Measurements from ENCODE around the gene PLCG2. TPM values are rescaled to one million over a fixed set of nuclear protein-coding genes. Genes with fewer than 3 reads are reported as not detected.

The PLCG2 gene
- total RNA-seq, 4 donors from 2014 or later = 30.5 to 243 (median 56.2) TPM

- Histone ChIP-seq H3K4me3 (no peak overlapping the region), H3K4me1 (peaks cover 0 to 20% (median 18%) of the 10 kb centered on the region in 4 donors), H3K36me3 (peaks cover 0 to 4% (median 0%) of the 10 kb centered on the region in 3 donors), H3K27me3 (no peaks in the 10 kb centered on the region), H3K27ac (no peak overlapping the region), H3K9me3 (no peaks in the 10 kb centered on the region)
- TF ChIP-seq CTCF (IDR thresholded peaks at IDR 0.05) (no peak), POLR2A (IDR thresholded peaks at IDR 0.05) (no peak)
- DNase-seq = no peak
Measured at GRCh38 chr16:81786868-81787267, 7.8 kb downstream of the PLCG2 start.

- no peak for TF ChIP-seq CTCF (IDR thresholded peaks at IDR 0.05)
- no peak for TF ChIP-seq POLR2A (IDR thresholded peaks at IDR 0.05)
- peaks cover 0 to 4% (median 0%) of the 10 kb centered on the region in 3 donors for H3K36me3 ChIP-seq
- DNase-seq = no peak
- no peaks in the 10 kb centered on the region for H3K9me3 ChIP-seq
- peaks cover 0 to 20% (median 18%) of the 10 kb centered on the region in 4 donors for H3K4me1 ChIP-seq
- no peak overlapping the region for H3K27ac ChIP-seq
- H3K27me3 ChIP-seq = no peaks in the 10 kb centered on the region
- no peak overlapping the region for H3K4me3 ChIP-seq
Measured at GRCh38 chr16:81787659-81788058, 8.6 kb downstream of the PLCG2 start.

DNA sequence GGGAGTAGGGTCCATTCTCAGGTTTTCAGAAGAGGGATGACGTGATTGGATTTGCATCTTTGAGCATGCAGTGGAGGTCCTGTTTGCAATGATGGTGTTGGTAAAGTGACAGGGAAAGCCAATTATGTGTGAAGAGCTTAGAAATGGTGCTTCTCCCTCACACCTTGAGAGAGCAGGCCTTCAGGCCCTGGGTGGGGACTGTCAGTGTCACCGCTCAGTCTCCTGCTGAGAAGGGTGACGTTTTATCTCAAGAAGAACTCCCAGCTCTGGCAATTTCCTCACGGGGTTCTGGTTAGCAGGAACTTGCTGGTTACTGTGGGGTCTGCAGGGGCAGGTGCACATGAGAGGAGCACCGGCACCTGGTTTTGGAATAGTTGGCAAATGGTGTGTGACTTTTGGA is 11.2 kb downstream of the PLCG2 start:
- Histone ChIP-seq H3K27me3 (no peaks in the 10 kb centered on the region), H3K27ac (peak overlapping the region in 1 of 4 donors; percentile 32), H3K36me3 (peaks cover 0 to 4% (median 0%) of the 10 kb centered on the region in 3 donors), H3K4me1 (peaks cover 0 to 18% (median 0%) of the 10 kb centered on the region in 4 donors), H3K9me3 (no peaks in the 10 kb centered on the region), H3K4me3 (no peak overlapping the region)
- no peak for TF ChIP-seq POLR2A (IDR thresholded peaks at IDR 0.05)
- TF ChIP-seq CTCF (IDR thresholded peaks at IDR 0.05) = no peak
- no peak for DNase-seq

DNA sequence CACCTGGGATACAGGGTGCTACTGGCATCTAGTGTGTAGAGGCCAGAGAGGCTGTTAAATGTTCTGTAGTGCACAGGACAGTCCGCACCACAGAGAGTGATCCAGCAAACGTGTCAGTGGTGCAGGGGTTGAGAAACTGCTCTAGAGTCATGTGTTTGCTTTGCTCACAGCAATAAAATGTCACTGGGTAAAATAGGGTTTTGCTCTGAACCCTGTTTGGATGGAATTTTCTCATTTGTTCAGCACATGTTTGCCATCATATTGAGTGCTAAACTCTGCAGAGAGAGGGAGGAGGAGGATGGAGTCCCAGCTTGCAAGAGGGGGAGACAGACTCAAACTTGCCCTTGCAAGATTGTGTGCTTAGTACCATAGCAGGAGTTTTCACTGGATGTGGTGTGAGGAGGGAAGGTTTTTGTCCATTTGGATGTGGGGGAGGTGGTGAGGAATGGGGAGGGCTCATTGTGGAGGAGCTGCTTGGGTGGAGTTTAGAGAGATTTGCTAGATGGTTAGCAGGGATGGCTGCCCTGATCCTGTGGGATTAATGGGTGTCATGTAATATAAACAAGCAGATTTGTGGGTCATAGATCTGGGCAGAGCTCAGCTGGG is 11.8 kb downstream of the PLCG2 start:
- H3K27ac ChIP-seq = peak overlapping the region in 1 of 4 donors; percentile 32

GRCh38 chr16:81792828-81793227 is 13.7 kb downstream of the PLCG2 start:
- H3K36me3 ChIP-seq = peaks cover 0 to 4% (median 0%) of the 10 kb centered on the region in 3 donors
- peaks cover 0 to 24% (median 6%) of the 10 kb centered on the region in 4 donors for H3K4me1 ChIP-seq
- TF ChIP-seq POLR2A (IDR thresholded peaks at IDR 0.05) (no peak), CTCF (IDR thresholded peaks at IDR 0.05) (no peak)
- H3K9me3 ChIP-seq = no peaks in the 10 kb centered on the region
- DNase-seq = no peak
- H3K27ac ChIP-seq = peak overlapping the region in 1 of 4 donors; percentile 40
- no peaks in the 10 kb centered on the region for H3K27me3 ChIP-seq
- H3K4me3 ChIP-seq = no peak overlapping the region

More for the DNA sequence above, 11.8 kb downstream of the PLCG2 start:
- Histone ChIP-seq H3K27me3 (no peaks in the 10 kb centered on the region), H3K4me1 (peaks cover 0 to 23% (median 0%) of the 10 kb centered on the region in 4 donors), H3K9me3 (no peaks in the 10 kb centered on the region), H3K36me3 (peaks cover 0 to 4% (median 0%) of the 10 kb centered on the region in 3 donors), H3K4me3 (no peak overlapping the region)
- TF ChIP-seq CTCF (IDR thresholded peaks at IDR 0.05) (no peak), POLR2A (IDR thresholded peaks at IDR 0.05) (no peak)
- DNase-seq = no peak

Data from Peyer's patch (tissue), 4 donors.